Fibroblast of lung (primary cell): ENCODE measurements around the gene BGN. TPM values are rescaled to one million over a fixed set of nuclear protein-coding genes. Genes with fewer than 3 reads are reported as not detected.
A peak's percentile ranks its signal among the peaks of the same experiment; 100 is the strongest.

Source experiments
- DNase-seq, 2 donors: peaks; one replicate each; pipeline versions ENCODE4 v3.0.0 to v3.0.0-alpha.2; 2010; ENCODE audit warnings: low read depth in 2 of 2
- H2AFZ ChIP-seq: 2 replicates; pipeline ENCODE4 v1.5.1; 2012; ENCODE audit warnings: low read length, control low read depth, inconsistent platforms
- H3K27ac ChIP-seq: 2 replicates; pipeline ENCODE4 v1.5.1; 2011; ENCODE audit warnings: low read length, control low read depth; ENCODE audit not compliant: insufficient read depth
- H3K27me3 ChIP-seq: 2 replicates; pipeline ENCODE4 v1.5.1; 2011; ENCODE audit warnings: mild to moderate bottlenecking, low read length; ENCODE audit not compliant: control insufficient read depth, insufficient read depth
- H3K36me3 ChIP-seq: 2 replicates; pipeline ENCODE4 v1.5.1; 2011; ENCODE audit warnings: low read length; ENCODE audit not compliant: control insufficient read depth, insufficient read depth
- H3K4me1 ChIP-seq: 2 replicates; pipeline ENCODE4 v1.5.1; 2011; ENCODE audit warnings: low read length; ENCODE audit not compliant: control insufficient read depth, insufficient read depth; ENCODE audit errors: extremely low read depth
- H3K4me2 ChIP-seq: 2 replicates; pipeline ENCODE4 v1.5.1; 2011; ENCODE audit warnings: low read length, control low read depth; ENCODE audit not compliant: insufficient read depth; ENCODE audit errors: extremely low read depth
- H3K4me3 ChIP-seq, 4 experiments: fragments of 200-600 bp in 1 of 4; sonication (generic) in 1 of 4; replicated peaks in 1 of 4; 2 replicates each; pipeline ENCODE4 v1.5.1; 2011 to 2016; ENCODE audit warnings: low read length in 4 of 4, low read depth in 3 of 4, mild to moderate bottlenecking in 3 of 4, control low read depth in 2 of 4, inconsistent platforms in 1 of 4, mixed read lengths in 1 of 4; ENCODE audit not compliant: insufficient read depth in 1 of 4; ENCODE audit errors: control extremely low read depth in 1 of 4
- H3K79me2 ChIP-seq: 2 replicates; pipeline ENCODE4 v1.5.1; 2012; ENCODE audit warnings: mild to moderate bottlenecking, low read length, inconsistent platforms; ENCODE audit not compliant: control insufficient read depth, insufficient read depth
- H3K9ac ChIP-seq: 2 replicates; pipeline ENCODE4 v1.5.1; 2011; ENCODE audit warnings: mild to moderate bottlenecking, low read length, control low read depth; ENCODE audit not compliant: insufficient read depth
- H3K9me3 ChIP-seq: 2 replicates; pipeline ENCODE4 v1.5.1; 2012; ENCODE audit warnings: low read depth, low read length; ENCODE audit not compliant: control insufficient read depth, insufficient read depth
- H4K20me1 ChIP-seq: 2 replicates; pipeline ENCODE4 v1.5.1; 2011; ENCODE audit warnings: low read length; ENCODE audit not compliant: control insufficient read depth, insufficient read depth; ENCODE audit errors: extremely low read depth
- EZH2 ChIP-seq: IDR thresholded peaks from 2 replicates; pipeline ENCODE4 v1.5.1; 2012; ENCODE audit warnings: low read length, control low read depth, mild to moderate bottlenecking; ENCODE audit errors: missing control alignments
- polyA plus RNA-seq, 2 donors: library from polyadenylated mRNA; depleted of rRNA in 1 of 2; stranded (reverse) in 1 of 2; unstranded in 1 of 2; fragments of >200 nt; gene quantifications; 2 replicates each; pipeline ENCODE4 v1.2.1, GENCODE V29; 2011 to 2012; ENCODE audit warnings: missing spikeins in 1 of 2
- total RNA-seq: library from RNA; depleted of rRNA; stranded (reverse); fragments of >200 nt; gene quantifications from 2 replicates; pipeline ENCODE4 v1.2.1, GENCODE V29; 2014
- TF ChIP-seq, protein P1 (sequence below), 2 donors: IDR thresholded peaks in 1 of 2; conservative IDR thresholded peaks in 1 of 2; 1 replicate in 1 of 2; 2 replicates in 1 of 2; pipeline ENCODE4 v1.5.1; 2011 to 2012; ENCODE audit warnings: low read length in 2 of 2, control low read depth in 1 of 2, inconsistent platforms in 1 of 2, low read depth in 1 of 2, mild to moderate bottlenecking in 1 of 2

BGN gene
- total and polyA plus RNA-seq, 2 donors (not counting 1 experiment from before 2014, with no cell fraction given) = 10.1 to 61.7 TPM

DNA sequence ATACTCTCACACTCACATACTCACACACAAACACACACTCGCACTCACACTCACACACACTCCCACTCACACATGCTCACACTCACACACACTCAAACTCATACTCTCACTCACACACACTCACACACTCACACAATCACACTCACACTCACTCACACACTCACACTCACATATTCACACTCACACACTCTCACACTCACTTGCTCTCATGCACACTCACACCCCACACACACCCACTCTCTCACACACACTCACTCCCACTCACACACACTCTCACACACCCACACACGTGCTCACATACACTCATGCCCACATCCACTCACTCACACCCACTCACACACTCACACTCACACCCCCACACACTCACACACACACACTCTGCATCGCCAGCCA lies 17.7 kb downstream of the BGN start:
- H3K4me3 ChIP-seq = no peak overlapping the region
- no peak for TF ChIP-seq EZH2
- TF ChIP-seq, protein P1, sequence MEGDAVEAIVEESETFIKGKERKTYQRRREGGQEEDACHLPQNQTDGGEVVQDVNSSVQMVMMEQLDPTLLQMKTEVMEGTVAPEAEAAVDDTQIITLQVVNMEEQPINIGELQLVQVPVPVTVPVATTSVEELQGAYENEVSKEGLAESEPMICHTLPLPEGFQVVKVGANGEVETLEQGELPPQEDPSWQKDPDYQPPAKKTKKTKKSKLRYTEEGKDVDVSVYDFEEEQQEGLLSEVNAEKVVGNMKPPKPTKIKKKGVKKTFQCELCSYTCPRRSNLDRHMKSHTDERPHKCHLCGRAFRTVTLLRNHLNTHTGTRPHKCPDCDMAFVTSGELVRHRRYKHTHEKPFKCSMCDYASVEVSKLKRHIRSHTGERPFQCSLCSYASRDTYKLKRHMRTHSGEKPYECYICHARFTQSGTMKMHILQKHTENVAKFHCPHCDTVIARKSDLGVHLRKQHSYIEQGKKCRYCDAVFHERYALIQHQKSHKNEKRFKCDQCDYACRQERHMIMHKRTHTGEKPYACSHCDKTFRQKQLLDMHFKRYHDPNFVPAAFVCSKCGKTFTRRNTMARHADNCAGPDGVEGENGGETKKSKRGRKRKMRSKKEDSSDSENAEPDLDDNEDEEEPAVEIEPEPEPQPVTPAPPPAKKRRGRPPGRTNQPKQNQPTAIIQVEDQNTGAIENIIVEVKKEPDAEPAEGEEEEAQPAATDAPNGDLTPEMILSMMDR (conservative IDR thresholded peaks at IDR 0.05 in 1 of 2, IDR thresholded peaks at IDR 0.05 in 1 of 2; ENCODE audit: low read depth in 1 of 2, low read length in 2 of 2) = no peak
- H3K27me3 ChIP-seq = peaks cover 4% of the 10 kb centered on the region
- no peaks in the 10 kb centered on the region for H3K4me1 ChIP-seq
- no peak overlapping the region for H2AFZ ChIP-seq
- no peaks in the 10 kb centered on the region for H3K36me3 ChIP-seq
- H4K20me1 ChIP-seq = no peaks in the 10 kb centered on the region
- H3K4me2 ChIP-seq = no peak overlapping the region
- H3K27ac ChIP-seq = no peak overlapping the region
- H3K9ac ChIP-seq = no peak overlapping the region
- no peak for DNase-seq
- H3K79me2 ChIP-seq = no peaks in the 10 kb centered on the region
- H3K9me3 ChIP-seq = no peaks in the 10 kb centered on the region

DNA sequence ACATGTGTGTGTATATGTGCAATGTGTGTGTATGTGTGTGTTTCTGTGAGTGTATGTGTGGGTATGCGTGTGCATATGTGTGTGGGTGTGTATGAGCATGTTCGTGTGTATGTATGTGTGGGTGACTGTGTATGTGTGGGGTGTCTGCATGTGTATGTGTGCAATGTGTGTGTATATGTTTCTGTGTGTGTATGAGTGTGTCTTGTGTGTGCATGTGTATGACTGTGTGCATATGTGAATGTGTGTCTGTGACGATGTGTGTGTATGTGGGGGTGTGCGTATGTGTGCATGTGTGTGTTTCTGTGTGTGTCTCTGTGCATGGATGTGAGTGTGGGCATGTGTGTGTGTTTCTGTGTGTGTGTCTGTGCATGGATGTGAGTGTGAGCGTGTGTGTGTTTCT lies 18.5 kb downstream of the BGN start:
- Histone ChIP-seq H2AFZ (no peak overlapping the region), H3K27ac (no peak overlapping the region), H3K27me3 (peaks cover 4% of the 10 kb centered on the region), H3K4me2 (no peak overlapping the region), H3K9ac (no peak overlapping the region), H3K4me3 (no peak overlapping the region), H3K79me2 (no peaks in the 10 kb centered on the region), H4K20me1 (no peaks in the 10 kb centered on the region), H3K9me3 (no peaks in the 10 kb centered on the region), H3K36me3 (no peaks in the 10 kb centered on the region), H3K4me1 (no peaks in the 10 kb centered on the region)
- DNase-seq = peak in 1 of 2 donors; percentile 49
- TF ChIP-seq, protein P1 (conservative IDR thresholded peaks at IDR 0.05 in 1 of 2, IDR thresholded peaks at IDR 0.05 in 1 of 2; ENCODE audit: low read depth in 1 of 2, low read length in 2 of 2) = no peak
- no peak for TF ChIP-seq EZH2

DNA sequence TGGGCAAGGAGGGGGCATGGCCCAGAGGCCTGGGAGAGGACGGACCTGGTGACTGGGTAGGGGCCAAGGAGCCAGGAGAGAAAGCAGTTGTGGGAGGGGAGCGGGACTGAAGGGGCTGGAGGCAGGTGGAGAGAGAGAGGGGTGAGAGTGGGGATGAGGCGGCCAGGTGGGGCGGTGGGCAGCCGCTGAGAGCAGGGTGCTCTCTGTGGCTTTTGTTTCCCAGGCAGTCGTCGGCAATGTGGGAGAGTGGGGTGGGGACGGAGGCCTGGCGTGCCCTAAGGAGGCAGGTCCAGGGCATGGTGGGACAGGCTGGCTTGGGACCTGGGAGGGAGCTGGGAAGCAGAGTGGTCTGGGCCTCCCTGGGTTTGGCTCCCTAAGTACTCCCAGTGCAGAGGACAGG lies 19.5 kb downstream of the BGN start:
- Histone ChIP-seq H3K27me3 (peaks cover 7% of the 10 kb centered on the region), H4K20me1 (no peaks in the 10 kb centered on the region), H3K4me2 (no peak overlapping the region), H3K79me2 (no peaks in the 10 kb centered on the region), H3K27ac (no peak overlapping the region), H3K36me3 (no peaks in the 10 kb centered on the region), H3K9me3 (no peaks in the 10 kb centered on the region), H3K4me1 (no peaks in the 10 kb centered on the region), H2AFZ (no peak overlapping the region), H3K4me3 (no peak overlapping the region), H3K9ac (no peak overlapping the region)
- TF ChIP-seq, protein P1 (conservative IDR thresholded peaks at IDR 0.05 in 1 of 2, IDR thresholded peaks at IDR 0.05 in 1 of 2; ENCODE audit: low read depth in 1 of 2, low read length in 2 of 2) = no peak
- no peak for TF ChIP-seq EZH2
- no peak for DNase-seq
